Ovary (tissue), 9 donors: Measurements from ENCODE around the gene RECQL5. TPM values are rescaled to one million over a fixed set of nuclear protein-coding genes. Genes with fewer than 3 reads are reported as not detected.
"Not testable (repeated sequence)": the region's sequence is repeated elsewhere in the genome, so short reads cannot be mapped to it uniquely, and the experiment has no call there.

Experiments
- DNase-seq, 5 donors: peaks; one replicate each; pipeline ENCODE4 v3.0.0-alpha.2; 2019 to 2020
- H3K27ac ChIP-seq, 2 donors: fragments of 200-600 bp; one replicate each; pipeline versions ENCODE4 v1.5.1 to v1.8.0; 2019 to 2022
- H3K27me3 ChIP-seq: fragments of 200-600 bp; one replicate; pipeline ENCODE4 v1.8.0; 2022
- H3K36me3 ChIP-seq: fragments of 200-600 bp; sonication (generic); one replicate; pipeline ENCODE4 v1.5.1; 2019
- H3K4me1 ChIP-seq: one replicate; pipeline ENCODE4 v1.8.1; 2013; ENCODE audit warnings: mild to moderate bottlenecking, moderate library complexity; ENCODE audit not compliant: insufficient read depth
- H3K4me3 ChIP-seq: fragments of 200-600 bp; sonication (generic); one replicate; pipeline ENCODE4 v1.5.1; 2017
- H3K9me3 ChIP-seq, 2 donors: fragments of 200-600 bp in 1 of 2; sonication (generic) in 1 of 2; one replicate each; pipeline versions ENCODE4 v1.5.1 to v1.8.1; 2013 to 2019; ENCODE audit warnings: mild to moderate bottlenecking in 1 of 2, moderate library complexity in 1 of 2
- CTCF ChIP-seq, 3 donors: fragments of 450-650 bp in 2 of 3; fragments of 200-600 bp in 1 of 3; IDR thresholded peaks; one replicate each; pipeline versions ENCODE4 v1.5.1 to v1.8.0; 2016 to 2022; ENCODE audit warnings: antibody characterized with exemption in 3 of 3, mild to moderate bottlenecking in 1 of 3
- EP300 ChIP-seq: sonication (generic); formaldehyde crosslinking; IDR thresholded peaks from one replicate; pipeline ENCODE4 v1.6.1; 2017; ENCODE audit warnings: antibody characterized with exemption
- POLR2A ChIP-seq: fragments of 450-650 bp; IDR thresholded peaks from one replicate; pipeline ENCODE4 v1.6.1; 2017; ENCODE audit warnings: antibody characterized with exemption, mild to moderate bottlenecking, moderate library complexity
- WGBS, 3 donors: extraction: QIAGEN DNeasy Blood & Tissue Kit in 1 of 3; methylation state at CpG; one replicate each; pipeline versions ENCODE4 v1.1.5 to v1.1.7; 2013 to 2017; 5-methylcytosine and 5-hydroxymethylcytosine counted together
- intact Hi-C, 4 donors: fragments of 100-400 bp; cut with DNase I; formaldehyde crosslinking; loops; one replicate each; pipeline versions ENCODE4 v1.11.0 to v1.15.1; 2022 to 2023
- polyA plus RNA-seq, 2 donors: library from polyadenylated mRNA; stranded (reverse); fragments of 200-250 nt in 1 of 2; fragments of 350-450 nt in 1 of 2; fragmentation: Illumina TruSeq in 1 of 2; extraction: RNeasy Lipid Tissue Mini Kit (QIAGEN cat#74804) in 1 of 2; gene quantifications; one replicate each; pipeline ENCODE4 v1.2.3, GENCODE V29; 2013 to 2014
- total RNA-seq, 7 donors: library from RNA; depleted of rRNA in 2 of 7; stranded (reverse); fragments of >200 nt in 2 of 7; fragmentation: NEBNext Ultra II Directional in 3 of 7; extraction: Animal tissue kit (Norgen Biotek cat#: 25700) in 3 of 7; gene quantifications; one replicate each; pipeline versions ENCODE4 v1.1.0 to v1.2.4, GENCODE V29; 2016 to 2023
- donor health status: DM: no; HTN: no; CAD: no; lungs with moderate emphysema.
- donor health status: DM: no; HTN: no; CAD: no.
- donor health status: Bipolar disorder and iron deficiency.
- donor health status: DM: yes; HTN: yes; CAD: no.
- donor health status: DM: no; HTN: no; CAD: no.
- donor health status: DM: yes; HTN: yes; CAD: no.

Gene RECQL5
- total and polyA plus RNA-seq, 9 donors: 13.8 to 32.8 (median 23.9) TPM

- no peaks in the 10 kb centered on the region for H3K9me3 ChIP-seq
- intact Hi-C loops: loop anchor here in 1 of 4 donors (5.0 kb wide), 1 partner anchor 174 kb away; no protein-coding TSS in a partner anchor
- no peaks in the 10 kb centered on the region for H3K36me3 ChIP-seq
- whole genome bisulfite sequencing, 3 donors: 85 to 87% (median 87%) methylated on average over 16 to 17 of the region's 17 CpGs
- no peak for DNase-seq
- H3K27me3 ChIP-seq: no peaks in the 10 kb centered on the region
- no peak overlapping the region for H3K4me3 ChIP-seq
- no peaks in the 10 kb centered on the region for H3K4me1 ChIP-seq
- no peak overlapping the region for H3K27ac ChIP-seq
- TF ChIP-seq EP300 (no peak), POLR2A (no peak), CTCF (IDR thresholded peaks at IDR 0.05) (no peak)
These were observed 70.5 kb downstream of the RECQL5 start for GRCh38 chr17:75596320-75597087.

- WGBS, 3 donors: 78 to 80% (median 79%) methylated on average over 5 to 6 of the region's 6 CpGs
- DNase-seq: no peak
- intact Hi-C loops: loop anchor here in 1 of 4 donors (5.0 kb wide), 1 partner anchor 174 kb away; no protein-coding TSS in a partner anchor
- Histone ChIP-seq H3K36me3 (no peaks in the 10 kb centered on the region), H3K27me3 (no peaks in the 10 kb centered on the region), H3K4me3 (no peak overlapping the region), H3K27ac (no peak overlapping the region), H3K4me1 (no peaks in the 10 kb centered on the region), H3K9me3 (no peaks in the 10 kb centered on the region)
- no peak for TF ChIP-seq CTCF (IDR thresholded peaks at IDR 0.05)
- TF ChIP-seq EP300: no peak
- no peak for TF ChIP-seq POLR2A
These were observed 71.0 kb downstream of the RECQL5 start for GRCh38 chr17:75595920-75596313.

- H3K36me3 ChIP-seq: no peaks in the 10 kb centered on the region
- TF ChIP-seq POLR2A: no peak
- no peak overlapping the region for H3K4me3 ChIP-seq
- WGBS, 3 donors: 60 to 78% (median 73%) methylated on average over 12 to 13 of the region's 13 CpGs
- intact Hi-C loops: loop anchor here in 1 of 4 donors (5.0 kb wide), 1 partner anchor 173 kb away; no protein-coding TSS in a partner anchor
- H3K4me1 ChIP-seq: no peaks in the 10 kb centered on the region
- H3K9me3 ChIP-seq: no peaks in the 10 kb centered on the region
- H3K27me3 ChIP-seq: no peaks in the 10 kb centered on the region
- no peak overlapping the region for H3K27ac ChIP-seq
- DNase-seq: no peak
These were observed 71.6 kb downstream of the RECQL5 start for GRCh38 chr17:75595284-75595919.

- 62 to 86% (median 75%) methylated on average over 11 to 28 of the region's 28 CpGs for WGBS, 3 donors
- TF ChIP-seq CTCF (IDR thresholded peaks at IDR 0.05): no peak
- no peak for TF ChIP-seq POLR2A
- TF ChIP-seq EP300: no peak
- no peak overlapping the region for H3K4me3 ChIP-seq
- DNase-seq: peak in 1 of 5 donors; percentile 28
- H3K4me1 ChIP-seq: peaks cover 3% of the 10 kb centered on the region
- intact Hi-C loops: loop anchor here in 1 of 4 donors (5.0 kb wide), 1 partner anchor 172 kb away; no protein-coding TSS in a partner anchor
- no peaks in the 10 kb centered on the region for H3K9me3 ChIP-seq
- no peaks in the 10 kb centered on the region for H3K36me3 ChIP-seq
- no peak overlapping the region for H3K27ac ChIP-seq
- no peaks in the 10 kb centered on the region for H3K27me3 ChIP-seq
These were observed 72.3 kb downstream of the RECQL5 start for GRCh38 chr17:75594499-75595283.

- H3K27ac ChIP-seq, H3K27me3 ChIP-seq, DNase-seq, H3K4me1 ChIP-seq, H3K4me3 ChIP-seq, H3K9me3 ChIP-seq, intact Hi-C loops, H3K36me3 ChIP-seq: not testable (repeated sequence)
- WGBS, 3 donors: 92 to 94% (median 92%) methylated on average over 9 of the region's 9 CpGs
These were observed 73.5 kb downstream of the RECQL5 start for GRCh38 chr17:75593430-75593829.
